Heart right ventricle (tissue), 16 donors: ENCODE measurements around the gene PAAF1. TPM values are rescaled to one million over a fixed set of nuclear protein-coding genes. Genes with fewer than 3 reads are reported as not detected.

Source experiments
- ATAC-seq, 8 donors: fragments of 200-7000 bp; cut with Tn5 transposase; one replicate each; pipeline ENCODE4 v1.9.1; 2020; ENCODE audit warnings: mild to moderate bottlenecking in 8 of 8, moderate library complexity in 8 of 8, moderate number of reproducible peaks in 1 of 8
- DNase-seq, 2 donors: peaks; one replicate each; pipeline ENCODE4 v3.0.0-alpha.2; 2020
- H3K27ac ChIP-seq, 10 donors: fragments of 200-600 bp; sonication (generic) in 2 of 10; one replicate each; pipeline versions ENCODE4 v1.5.0 to v1.8.0; 2020 to 2022; ENCODE audit warnings: mild to moderate bottlenecking in 3 of 10
- H3K27me3 ChIP-seq, 7 donors: fragments of 200-600 bp; one replicate each; pipeline ENCODE4 v1.8.0; 2021 to 2022; ENCODE audit warnings: mild to moderate bottlenecking in 2 of 7
- H3K36me3 ChIP-seq, 9 donors: fragments of 200-600 bp; sonication (generic) in 1 of 9; one replicate each; pipeline versions ENCODE4 v1.5.0 to v1.8.0; 2020 to 2022; ENCODE audit warnings: mild to moderate bottlenecking in 2 of 9
- H3K4me1 ChIP-seq, 9 donors: fragments of 200-600 bp; sonication (generic) in 1 of 9; one replicate each; pipeline versions ENCODE4 v1.5.0 to v1.8.0; 2020 to 2022; ENCODE audit warnings: mild to moderate bottlenecking in 4 of 9
- H3K4me3 ChIP-seq, 10 donors: fragments of 200-600 bp; sonication (generic) in 2 of 10; one replicate each; pipeline versions ENCODE4 v1.5.0 to v1.8.0; 2020 to 2022; ENCODE audit warnings: mild to moderate bottlenecking in 7 of 10, moderate library complexity in 2 of 10
- H3K9me3 ChIP-seq, 11 donors: fragments of 200-600 bp in 10 of 11; sonication (generic) in 2 of 11; one replicate each; pipeline versions ENCODE4 v1.5.0 to v1.8.0; 2013 to 2022; ENCODE audit warnings: mild to moderate bottlenecking in 2 of 11, control low read depth in 1 of 11, moderate library complexity in 1 of 11
- whole genome bisulfite sequencing, 2 donors: extraction: QIAGEN DNeasy Blood & Tissue Kit; methylation state at CpG; one replicate each; pipeline ENCODE4 v1.1.7; 2013; ENCODE audit warnings: inconsistent platforms in 1 of 2; 5-methylcytosine and 5-hydroxymethylcytosine counted together
- intact Hi-C, 10 donors: fragments of 100-400 bp; cut with DNase I; formaldehyde crosslinking; loops; one replicate each; pipeline versions ENCODE4 v1.11.1 to v1.14.2; 2022
- polyA plus RNA-seq, 2 donors: library from polyadenylated mRNA; stranded (reverse); fragments of 200-250 nt; gene quantifications; one replicate each; pipeline ENCODE4 v1.2.3, GENCODE V29; 2013
- total RNA-seq, 10 donors: library from RNA; stranded (reverse); fragmentation: NEBNext Ultra II Directional in 3 of 10; extraction: Animal tissue kit (Norgen Biotek cat#: 25700) in 3 of 10; gene quantifications; one replicate each; pipeline versions ENCODE4 v1.2.1 to v1.2.4, GENCODE V29; 2021 to 2023
- TF ChIP-seq, protein P1 (sequence below), 9 donors: fragments of 200-600 bp; sonication (generic) in 2 of 9; IDR thresholded peaks; one replicate each; pipeline versions ENCODE4 v1.5.0 to v1.8.0; 2021 to 2022; ENCODE audit warnings: antibody characterized with exemption in 9 of 9, mild to moderate bottlenecking in 5 of 9, moderate library complexity in 1 of 9
- donor health status: Arrhythmogenic right ventricular cardiomyopathy.
- donor health status: ischemic (EF 13 %, LVEDD 7.1; RV severe dilation, severe dysfunction).
- donor health status: healthy with polysubstance abuse.
- donor health status: DM: no; HTN: yes; CAD: no.
- donor health status: DM: no; HTN: no; CAD: no.
- donor health status: ischemic (EF 25% LVEDD 6.9; RV normal size, moderate dysfunction).
- donor health status: ischemic (EF 25% LVEDD 5.7; RV mildly dilated, moderate dysfunction).
- donor health status: healthy.
- donor health status: DM: yes; HTN: yes; CAD: no.
- donor health status: Ischemic cardiomyopathy.
- donor health status: ischemic (EF 35%, LVEDD 5.7; RV mildly dilated, moderate dysfunction).
- donor health status: nonischemic (EF 11% LVEDD 7.7; RV severe dilation, severe dysfunction).
- donor health status: DM: yes; HTN: yes; CAD: no.
- donor health status: PGD.
- donor health status: ischemic (EF 29% LVEDD 5.4; RV normal size, mild dysfunction).
- donor health status: nonischemic (EF 23%, LVEDD 6.1; RV moderate dilation, normal function).

PAAF1 gene
- total and polyA plus RNA-seq, 12 donors, result 7.7 to 27.4 (median 12.8) TPM

DNA sequence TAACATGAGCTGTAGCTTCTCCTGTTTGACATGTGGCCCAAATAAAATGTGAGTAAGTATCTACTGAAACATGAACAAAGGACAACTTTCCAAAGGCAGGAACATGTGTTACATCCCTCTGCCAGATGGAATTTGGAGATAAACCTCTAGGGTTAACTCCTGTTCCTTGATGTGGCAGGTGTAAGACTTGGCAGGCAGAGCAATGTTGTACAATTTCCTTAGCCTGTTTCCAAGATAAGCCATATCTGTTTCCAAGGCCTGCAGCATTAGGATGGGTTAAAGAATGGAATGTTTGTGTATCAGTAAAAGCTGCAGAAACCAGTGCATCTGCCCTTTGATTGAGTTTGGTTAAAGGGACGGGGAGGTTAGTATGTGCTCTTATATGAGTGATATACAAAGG, 65.2 kb downstream of the PAAF1 start:
- no peak overlapping the region for H3K27ac ChIP-seq
- no peak for ATAC-seq
- DNase-seq, result no peak
- peaks cover 0 to 19% (median 0%) of the 10 kb centered on the region in 11 donors for H3K9me3 ChIP-seq
- TF ChIP-seq, protein P1, sequence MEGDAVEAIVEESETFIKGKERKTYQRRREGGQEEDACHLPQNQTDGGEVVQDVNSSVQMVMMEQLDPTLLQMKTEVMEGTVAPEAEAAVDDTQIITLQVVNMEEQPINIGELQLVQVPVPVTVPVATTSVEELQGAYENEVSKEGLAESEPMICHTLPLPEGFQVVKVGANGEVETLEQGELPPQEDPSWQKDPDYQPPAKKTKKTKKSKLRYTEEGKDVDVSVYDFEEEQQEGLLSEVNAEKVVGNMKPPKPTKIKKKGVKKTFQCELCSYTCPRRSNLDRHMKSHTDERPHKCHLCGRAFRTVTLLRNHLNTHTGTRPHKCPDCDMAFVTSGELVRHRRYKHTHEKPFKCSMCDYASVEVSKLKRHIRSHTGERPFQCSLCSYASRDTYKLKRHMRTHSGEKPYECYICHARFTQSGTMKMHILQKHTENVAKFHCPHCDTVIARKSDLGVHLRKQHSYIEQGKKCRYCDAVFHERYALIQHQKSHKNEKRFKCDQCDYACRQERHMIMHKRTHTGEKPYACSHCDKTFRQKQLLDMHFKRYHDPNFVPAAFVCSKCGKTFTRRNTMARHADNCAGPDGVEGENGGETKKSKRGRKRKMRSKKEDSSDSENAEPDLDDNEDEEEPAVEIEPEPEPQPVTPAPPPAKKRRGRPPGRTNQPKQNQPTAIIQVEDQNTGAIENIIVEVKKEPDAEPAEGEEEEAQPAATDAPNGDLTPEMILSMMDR (IDR thresholded peaks at IDR 0.05), result no peak
- no peaks in the 10 kb centered on the region for H3K36me3 ChIP-seq
- H3K4me1 ChIP-seq, result no peaks in the 10 kb centered on the region
- intact Hi-C loops, result no loop called here
- no peaks in the 10 kb centered on the region for H3K27me3 ChIP-seq
- whole genome bisulfite sequencing, 2 donors, result 61 to 65% methylated on average over 1 of the region's 1 CpG
- H3K4me3 ChIP-seq, result no peak overlapping the region

DNA sequence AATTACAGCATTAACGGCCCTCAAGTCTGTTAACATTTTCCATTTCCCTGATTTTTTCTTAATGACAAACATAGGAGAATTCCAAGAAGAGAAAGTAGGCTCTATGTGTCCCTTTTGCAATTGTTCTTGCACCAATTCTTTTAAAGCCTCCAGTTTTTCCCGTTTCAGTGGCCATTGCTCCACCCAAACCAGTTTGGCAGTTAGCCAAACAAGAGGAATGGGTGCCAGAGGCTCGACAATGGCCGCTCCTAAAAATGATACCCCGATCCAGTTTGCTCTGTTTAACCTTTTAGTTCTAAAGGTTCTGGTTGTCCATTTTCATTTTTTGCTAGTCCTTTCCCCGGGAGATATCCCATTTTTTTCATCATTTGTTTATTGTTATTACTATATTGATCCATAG, 67.3 kb downstream of the PAAF1 start:
- no peaks in the 10 kb centered on the region for H3K36me3 ChIP-seq
- H3K4me3 ChIP-seq, result no peak overlapping the region
- H3K27me3 ChIP-seq, result no peaks in the 10 kb centered on the region
- ATAC-seq, result no peak
- no peak overlapping the region for H3K27ac ChIP-seq
- 53 to 61% methylated on average over 6 of the region's 6 CpGs for WGBS, 2 donors
- intact Hi-C loops, result no loop called here
- no peaks in the 10 kb centered on the region for H3K4me1 ChIP-seq
- H3K9me3 ChIP-seq, result peaks cover 0 to 11% (median 0%) of the 10 kb centered on the region in 11 donors
- DNase-seq, result no peak
- TF ChIP-seq, protein P1 (IDR thresholded peaks at IDR 0.05), result no peak

DNA sequence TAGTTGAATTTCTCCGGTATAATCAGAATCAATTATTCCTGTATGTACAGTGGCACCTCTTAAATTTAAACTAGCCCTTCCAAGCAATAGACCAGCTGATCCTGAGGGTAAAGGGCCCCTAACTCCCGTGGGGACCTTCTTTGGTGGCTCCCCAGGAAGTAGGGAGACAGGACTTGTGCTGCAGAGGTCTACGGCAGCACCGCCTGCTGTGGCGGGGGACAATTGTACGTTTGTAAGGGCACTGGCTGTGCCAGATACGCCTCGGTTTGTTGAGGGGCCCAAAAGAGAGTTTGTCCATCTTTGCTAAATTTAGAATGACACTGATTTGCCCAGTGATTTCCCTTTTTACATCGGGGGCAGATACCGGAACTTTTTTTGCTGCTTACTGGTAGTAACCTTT, 68.1 kb downstream of the PAAF1 start:
- H3K36me3 ChIP-seq, result no peaks in the 10 kb centered on the region
- no peaks in the 10 kb centered on the region for H3K27me3 ChIP-seq
- DNase-seq (no peak), ATAC-seq (no peak)
- intact Hi-C loops, result no loop called here
- WGBS, 2 donors, result 72 to 76% methylated on average over 10 of the region's 10 CpGs
- no peaks in the 10 kb centered on the region for H3K4me1 ChIP-seq
- peaks cover 0 to 10% (median 0%) of the 10 kb centered on the region in 11 donors for H3K9me3 ChIP-seq
- H3K27ac ChIP-seq, result no peak overlapping the region
- no peak overlapping the region for H3K4me3 ChIP-seq
- TF ChIP-seq, protein P1 (IDR thresholded peaks at IDR 0.05), result no peak

DNA sequence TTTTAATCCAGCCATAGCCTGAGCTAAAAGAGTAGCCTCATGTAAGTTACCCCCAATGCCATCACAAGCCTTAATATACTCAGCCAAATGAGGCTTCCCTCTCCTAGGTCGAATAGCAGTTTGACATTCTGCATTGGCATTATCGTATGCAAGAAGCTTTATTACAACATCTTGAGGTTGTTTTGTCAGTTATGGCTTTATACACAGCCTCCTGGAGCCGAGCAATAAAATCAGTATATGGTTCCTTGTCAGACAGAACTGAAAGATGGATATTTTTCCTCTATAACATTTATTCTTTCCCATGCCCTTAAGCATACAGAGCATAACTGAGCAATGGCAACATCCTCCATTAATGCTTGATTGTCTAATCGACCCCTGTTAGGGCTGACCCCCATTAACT, 68.6 kb downstream of the PAAF1 start:
- H3K27ac ChIP-seq, result no peak overlapping the region
- DNase-seq (no peak), ATAC-seq (no peak)
- H3K4me1 ChIP-seq, result no peaks in the 10 kb centered on the region
- no peak overlapping the region for H3K4me3 ChIP-seq
- TF ChIP-seq, protein P1 (IDR thresholded peaks at IDR 0.05), result no peak
- peaks cover 0 to 10% (median 0%) of the 10 kb centered on the region in 11 donors for H3K9me3 ChIP-seq
- no peaks in the 10 kb centered on the region for H3K36me3 ChIP-seq
- WGBS, 2 donors, result 77 to 82% methylated on average over 4 of the region's 4 CpGs
- no peaks in the 10 kb centered on the region for H3K27me3 ChIP-seq
- intact Hi-C loops, result no loop called here
